ENCODE measurements around the gene KIF21B.

GRCh38 chr1:200999667-201000066, 23.8 kb downstream of the KIF21B start:
- TF ChIP-seq CTCF (IDR thresholded peaks at IDR 0.05; ENCODE audit: poor library complexity) (no peak), EZH2 (IDR thresholded peaks at IDR 0.05; ENCODE audit: borderline replicate concordance) (no peak)
